HUDEP-2 (cell line): ENCODE data around the gene PROM2.

ENCODE experiments used
- DNase-seq, 76 experiments: peaks; one replicate each; lab custom pipeline; 2025; ENCODE audit not compliant: unreplicated experiment in 76 of 76; lab: John Stamatoyannopoulos, UW

The PROM2 gene

GRCh38 chr2:95334916-95335641 is 60.8 kb downstream of the PROM2 start:
- no peak for DNase-seq

DNA sequence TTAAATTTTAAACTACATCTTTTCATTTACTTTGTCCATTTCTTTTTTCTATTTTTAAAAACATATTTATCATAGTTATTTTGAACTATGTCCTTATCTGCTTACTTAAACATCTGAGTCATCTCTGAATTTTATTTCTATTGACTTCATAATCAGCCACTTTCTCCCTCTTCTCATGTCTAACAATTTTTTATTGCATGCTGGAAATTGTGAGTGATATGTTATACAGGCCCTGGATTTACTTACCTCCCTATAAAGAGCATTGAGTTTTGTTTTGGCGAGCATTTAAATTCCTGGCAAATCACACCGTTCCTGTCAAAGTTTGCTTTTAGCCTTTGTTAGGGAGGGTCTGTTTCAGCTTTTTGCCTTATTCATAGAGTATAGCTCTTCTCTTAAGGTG is 62.2 kb downstream of the PROM2 start:
- no peak for DNase-seq

- DNase-seq = no peak
These were observed 63.6 kb downstream of the PROM2 start for GRCh38 chr2:95337829-95338228.
